Vagina (tissue), 2 donors: ENCODE measurements around the gene EME2. TPM values are rescaled to one million over a fixed set of nuclear protein-coding genes. Genes with fewer than 3 reads are reported as not detected.

Source experiments
- microRNA-seq: library from miRNA; unstranded; fragments of <30 nt; microRNA quantifications from one replicate; pipeline ENCODE4, GENCODE V29; 2017; ENCODE audit warnings: borderline number of aligned reads, borderline replicate concordance
- small RNA-seq: library from RNA; depleted of rRNA; stranded (forward); fragments of <200 nt; gene quantifications from one replicate; pipeline ENCODE3, GENCODE V24; 2016
- total RNA-seq: library from RNA; depleted of rRNA; stranded (reverse); fragments of >200 nt; gene quantifications from one replicate; pipeline ENCODE4 v1.2.3, GENCODE V29; 2016

Gene EME2
- total RNA-seq, 1 donor from 2014 or later, result 13.5 TPM

Small RNA genes within 50 kb of the gene (microRNA-seq; reads per million reads assigned to microRNA genes)
- gene MIR3177, result not detected

Small RNA genes within 50 kb of the gene (small RNA-seq; reads per million reads assigned to genes)
- gene MIR3177, result 0.26 reads per million

Other genes starting within 250 kb of the EME2 start
- 33.1 TPM for gene TMEM204, start 239.1 kb upstream of the EME2 start, total RNA-seq
- gene IFT140, start 160.7 kb upstream of the EME2 start, total RNA-seq, result 29.2 TPM
- 13.8 TPM for gene CRAMP1, start 160.4 kb upstream of the EME2 start, total RNA-seq
- gene JPT2, start 94.5 kb upstream of the EME2 start, total RNA-seq, result 19.9 TPM
- gene MAPK8IP3, start 66.6 kb upstream of the EME2 start, total RNA-seq, result 44.9 TPM
- 96.0 TPM for gene NME3, start 1.3 kb upstream of the EME2 start, total RNA-seq
- gene MRPS34, start 324 bp downstream of the EME2 start, total RNA-seq, result 89.6 TPM
- 75.9 TPM for gene SPSB3, start 9.8 kb downstream of the EME2 start, total RNA-seq
- 40.8 TPM for gene NUBP2, start 10.2 kb downstream of the EME2 start, total RNA-seq
- not detected for gene IGFALS, start 20.9 kb downstream of the EME2 start, total RNA-seq
- gene HAGH, start 54.0 kb downstream of the EME2 start, total RNA-seq, result 71.5 TPM
- gene FAHD1, start 54.4 kb downstream of the EME2 start, total RNA-seq, result 53.5 TPM
- not detected for gene MEIOB, start 99.4 kb downstream of the EME2 start, total RNA-seq
- 4.4 TPM for gene HS3ST6, start 145.6 kb downstream of the EME2 start, total RNA-seq
- 53.0 TPM for gene MSRB1, start 170.4 kb downstream of the EME2 start, total RNA-seq
- not detected for gene RPL3L, start 181.9 kb downstream of the EME2 start, total RNA-seq
- 132 TPM for gene NDUFB10, start 186.7 kb downstream of the EME2 start, total RNA-seq
- 3,117 TPM for gene RPS2, start 192.0 kb downstream of the EME2 start, total RNA-seq
- not detected for gene RNF151, start 194.0 kb downstream of the EME2 start, total RNA-seq
- 44.2 TPM for gene TBL3, start 199.2 kb downstream of the EME2 start, total RNA-seq
- 1.2 TPM for gene NOXO1, start 208.7 kb downstream of the EME2 start, total RNA-seq
- 11.5 TPM for gene GFER, start 211.4 kb downstream of the EME2 start, total RNA-seq
- 8.3 TPM for gene SYNGR3, start 217.2 kb downstream of the EME2 start, total RNA-seq
- 51.8 TPM for gene ZNF598, start 237.0 kb downstream of the EME2 start, total RNA-seq
- gene NPW, start 247.0 kb downstream of the EME2 start, total RNA-seq, result not detected